Loucy (cell line): Measurements from ENCODE around the gene HSPA9.

Experiments used
- H2AFZ ChIP-seq: fragments of 200-600 bp; sonication (generic); 2 replicates; pipeline ENCODE4 v1.6.0; 2016; ENCODE audit warnings: antibody characterized with exemption, mild to moderate bottlenecking, low read length, moderate library complexity
- H3F3A ChIP-seq: fragments of 200-600 bp; 2 replicates; pipeline ENCODE4 v1.6.0; 2016; ENCODE audit warnings: antibody characterized with exemption, low read depth, mild to moderate bottlenecking
- H3K27me3 ChIP-seq: fragments of 200-600 bp; sonication (generic); 2 replicates; pipeline ENCODE4 v1.6.1; 2014; ENCODE audit warnings: low read length, mild to moderate bottlenecking; ENCODE audit not compliant: insufficient read depth, poor library complexity, severe bottlenecking
- H3K36me3 ChIP-seq: fragments of 200-600 bp; sonication (generic); 2 replicates; pipeline ENCODE4 v1.6.1; 2016; ENCODE audit warnings: low read length; ENCODE audit not compliant: insufficient read depth
- H3K4me1 ChIP-seq: fragments of 200-600 bp; sonication (generic); 2 replicates; pipeline ENCODE4 v1.5.1; 2014; ENCODE audit warnings: low read length, mild to moderate bottlenecking; ENCODE audit not compliant: insufficient read depth, poor library complexity, severe bottlenecking
- H3K4me2 ChIP-seq: fragments of 200-600 bp; sonication (generic); 2 replicates; pipeline ENCODE4 v1.6.0; 2014; ENCODE audit warnings: antibody characterized with exemption, low read length, low read depth, mild to moderate bottlenecking; ENCODE audit not compliant: poor library complexity, severe bottlenecking
- H3K4me3 ChIP-seq: fragments of 200-600 bp; sonication (generic); 2 replicates; pipeline ENCODE4 v1.5.1; 2014; ENCODE audit warnings: low read length, mild to moderate bottlenecking, mixed read lengths; ENCODE audit not compliant: poor library complexity, severe bottlenecking
- H3K79me2 ChIP-seq: fragments of 200-600 bp; sonication (generic); 2 replicates; pipeline ENCODE4 v1.6.1; 2014; ENCODE audit warnings: low read length; ENCODE audit not compliant: insufficient read depth
- H3K9ac ChIP-seq: fragments of 200-600 bp; sonication (generic); 2 replicates; pipeline ENCODE4 v1.6.0; 2014; ENCODE audit warnings: mild to moderate bottlenecking, low read depth, low read length, moderate library complexity; ENCODE audit not compliant: poor library complexity, severe bottlenecking
- H3K9me2 ChIP-seq: fragments of 200-600 bp; sonication (generic); replicated peaks from 2 replicates; pipeline ENCODE4 v1.6.1; 2016; ENCODE audit warnings: low read depth, low read length, mixed read lengths
- H3K9me3 ChIP-seq: fragments of 200-600 bp; sonication (generic); 2 replicates; pipeline ENCODE4 v1.6.1; 2014; ENCODE audit warnings: mild to moderate bottlenecking, antibody characterized with exemption, low read length, low read depth; ENCODE audit not compliant: insufficient read depth
- H4K20me1 ChIP-seq: fragments of 200-600 bp; sonication (generic); 2 replicates; pipeline ENCODE4 v1.6.0; 2014; ENCODE audit warnings: antibody characterized with exemption, low read length, mild to moderate bottlenecking; ENCODE audit not compliant: insufficient read depth, poor library complexity, severe bottlenecking
- EZH2phosphoT487 ChIP-seq: fragments of 200-600 bp; IDR thresholded peaks from 2 replicates; pipeline ENCODE4 v1.6.1; 2018; ENCODE audit warnings: antibody characterized with exemption, mild to moderate bottlenecking, moderate library complexity, borderline replicate concordance
- TF ChIP-seq, protein P1 (sequence below): fragments of 200-600 bp; sonication (generic); conservative IDR thresholded peaks from 2 replicates; pipeline ENCODE4 v1.5.1; 2014; ENCODE audit warnings: mild to moderate bottlenecking, antibody characterized with exemption, low read length

Gene HSPA9

GRCh38 chr5:138563340-138564118, 11.7 kb downstream of the HSPA9 start:
- H3K9ac ChIP-seq, result no peak overlapping the region
- H3K36me3 ChIP-seq, result peaks cover 91% of the 10 kb centered on the region
- H4K20me1 ChIP-seq, result peaks cover 40% of the 10 kb centered on the region
- H3K79me2 ChIP-seq, result peaks cover 74% of the 10 kb centered on the region
- H3K4me3 ChIP-seq, result no peak overlapping the region
- H3K9me3 ChIP-seq, result no peaks in the 10 kb centered on the region
- no peaks in the 10 kb centered on the region for H3K27me3 ChIP-seq
- no peaks in the 10 kb centered on the region for H3F3A ChIP-seq
- TF ChIP-seq, protein P1, sequence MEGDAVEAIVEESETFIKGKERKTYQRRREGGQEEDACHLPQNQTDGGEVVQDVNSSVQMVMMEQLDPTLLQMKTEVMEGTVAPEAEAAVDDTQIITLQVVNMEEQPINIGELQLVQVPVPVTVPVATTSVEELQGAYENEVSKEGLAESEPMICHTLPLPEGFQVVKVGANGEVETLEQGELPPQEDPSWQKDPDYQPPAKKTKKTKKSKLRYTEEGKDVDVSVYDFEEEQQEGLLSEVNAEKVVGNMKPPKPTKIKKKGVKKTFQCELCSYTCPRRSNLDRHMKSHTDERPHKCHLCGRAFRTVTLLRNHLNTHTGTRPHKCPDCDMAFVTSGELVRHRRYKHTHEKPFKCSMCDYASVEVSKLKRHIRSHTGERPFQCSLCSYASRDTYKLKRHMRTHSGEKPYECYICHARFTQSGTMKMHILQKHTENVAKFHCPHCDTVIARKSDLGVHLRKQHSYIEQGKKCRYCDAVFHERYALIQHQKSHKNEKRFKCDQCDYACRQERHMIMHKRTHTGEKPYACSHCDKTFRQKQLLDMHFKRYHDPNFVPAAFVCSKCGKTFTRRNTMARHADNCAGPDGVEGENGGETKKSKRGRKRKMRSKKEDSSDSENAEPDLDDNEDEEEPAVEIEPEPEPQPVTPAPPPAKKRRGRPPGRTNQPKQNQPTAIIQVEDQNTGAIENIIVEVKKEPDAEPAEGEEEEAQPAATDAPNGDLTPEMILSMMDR, result no peak
- no peak for TF ChIP-seq EZH2phosphoT487
- no peak overlapping the region for H3K4me2 ChIP-seq
- no peaks in the 10 kb centered on the region for H3K9me2 ChIP-seq
- no peak overlapping the region for H2AFZ ChIP-seq
- H3K4me1 ChIP-seq, result no peaks in the 10 kb centered on the region

- no peak overlapping the region for H2AFZ ChIP-seq
- H3K4me2 ChIP-seq, result no peak overlapping the region
- peaks cover 3% of the 10 kb centered on the region; the same call in 1 of the 2 replicates for H3F3A ChIP-seq
- H3K4me3 ChIP-seq, result no peak overlapping the region
- peaks cover 40% of the 10 kb centered on the region for H4K20me1 ChIP-seq
- H3K4me1 ChIP-seq, result no peaks in the 10 kb centered on the region
- H3K27me3 ChIP-seq, result no peaks in the 10 kb centered on the region
- H3K9me3 ChIP-seq, result no peaks in the 10 kb centered on the region
- TF ChIP-seq, protein P1, result no peak
- no peak for TF ChIP-seq EZH2phosphoT487
- no peak overlapping the region for H3K9ac ChIP-seq
- no peaks in the 10 kb centered on the region for H3K9me2 ChIP-seq
- H3K36me3 ChIP-seq, result peaks cover 91% of the 10 kb centered on the region
- H3K79me2 ChIP-seq, result peaks cover 50% of the 10 kb centered on the region
Observed at GRCh38 chr5:138560971-138561370, 14.2 kb downstream of the HSPA9 start.

DNA sequence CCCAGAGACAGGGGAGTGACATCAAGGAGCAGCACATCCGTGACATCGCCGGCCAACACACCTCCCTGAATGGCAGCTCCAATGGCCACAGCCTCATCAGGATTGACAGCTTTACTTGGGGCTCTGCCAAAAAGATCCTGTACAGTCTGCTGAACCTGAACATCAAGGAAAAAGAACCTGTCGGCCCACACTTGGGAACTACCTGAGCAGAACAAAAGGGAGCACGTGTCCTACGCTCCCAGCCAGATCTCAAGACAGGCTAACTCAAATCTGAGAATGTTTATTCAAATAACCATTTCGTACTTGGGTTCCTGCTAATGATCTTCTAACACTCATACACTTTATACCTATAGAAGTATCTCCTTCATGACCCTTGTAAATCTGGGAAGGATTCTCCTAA, 15.3 kb downstream of the HSPA9 start:
- no peaks in the 10 kb centered on the region for H3K4me1 ChIP-seq
- no peak overlapping the region for H2AFZ ChIP-seq
- H3K4me3 ChIP-seq, result no peak overlapping the region
- H3K9ac ChIP-seq, result no peak overlapping the region
- no peaks in the 10 kb centered on the region for H3K9me3 ChIP-seq
- H3K27me3 ChIP-seq, result no peaks in the 10 kb centered on the region
- peaks cover 31% of the 10 kb centered on the region for H4K20me1 ChIP-seq
- H3K36me3 ChIP-seq, result peaks cover 91% of the 10 kb centered on the region
- no peaks in the 10 kb centered on the region for H3K9me2 ChIP-seq
- H3K79me2 ChIP-seq, result peaks cover 40% of the 10 kb centered on the region
- TF ChIP-seq EZH2phosphoT487, result no peak
- H3F3A ChIP-seq, result peaks cover 10% of the 10 kb centered on the region; the same call in 1 of the 2 replicates
- H3K4me2 ChIP-seq, result no peak overlapping the region
